ENCODE measurements around the gene NFIB. TPM values are rescaled to one million over a fixed set of nuclear protein-coding genes. Genes with fewer than 3 reads are reported as not detected.

Gene NFIB
- total and polyA plus RNA-seq, 8 donors = 6.7 to 624 (median 71.4) TPM

GRCh38 chr9:14311956-14312685 is 1.8 kb downstream of the NFIB start:
- WGBS, 5 donors = 11 to 22% (median 12%) methylated on average over 10 of the region's 10 CpGs
- Histone ChIP-seq H3K9me3 (no peaks in the 10 kb centered on the region), H3K36me3 (peaks cover 1 to 3% (median 2%) of the 10 kb centered on the region in 4 donors), H3K4me3 (peak overlapping the region; percentile 62 to 86 (median 76)), H3K27me3 (peaks cover 0 to 44% (median 10%) of the 10 kb centered on the region in 3 donors), H3K27ac (peak overlapping the region; percentile 48 to 99 (median 98)), H3K4me1 (peaks cover 21 to 56% (median 33%) of the 10 kb centered on the region in 4 donors)
- intact Hi-C loops (cut with DNase I; ENCODE audit: low total_unique reads) = no loop called here
- no peak for DNase-seq
- TF ChIP-seq EP300 (IDR thresholded peaks at IDR 0.05) = no peak

GRCh38 chr9:14311171-14311949 is 2.6 kb downstream of the NFIB start:
- no peak for TF ChIP-seq CTCF (IDR thresholded peaks at IDR 0.05)
- no peak for TF ChIP-seq POLR2AphosphoS5 (IDR thresholded peaks at IDR 0.05)
- TF ChIP-seq EP300 (IDR thresholded peaks at IDR 0.05) = no peak
- TF ChIP-seq POLR2A (IDR thresholded peaks at IDR 0.05) = no peak
- Histone ChIP-seq H3K27ac (peak overlapping the region in 4 of 5 donors; percentile 96 to 99 (median 98)), H3K27me3 (peaks cover 0 to 38% (median 10%) of the 10 kb centered on the region in 3 donors), H3K4me1 (peaks cover 13 to 56% (median 30%) of the 10 kb centered on the region in 4 donors), H3K4me3 (peak overlapping the region; percentile 62 to 86 (median 76)), H3K36me3 (peaks cover 3 to 11% (median 9%) of the 10 kb centered on the region in 4 donors), H3K9me3 (no peaks in the 10 kb centered on the region)
- WGBS, 5 donors = 10 to 37% (median 26%) methylated on average over 2 of the region's 2 CpGs
- intact Hi-C loops (cut with DNase I; ENCODE audit: low total_unique reads) = no loop called here
- no peak for DNase-seq

- Histone ChIP-seq H3K9me3 (no peaks in the 10 kb centered on the region), H3K4me1 (peaks cover 10 to 57% (median 29%) of the 10 kb centered on the region in 4 donors), H3K27me3 (peaks cover 0 to 31% (median 10%) of the 10 kb centered on the region in 3 donors), H3K36me3 (peaks cover 3 to 14% (median 10%) of the 10 kb centered on the region in 4 donors), H3K4me3 (peak overlapping the region; percentile 1 to 83 (median 66)), H3K27ac (peak overlapping the region in 4 of 5 donors; percentile 54 to 99 (median 83))
- intact Hi-C loops (cut with DNase I; ENCODE audit: low total_unique reads) = no loop called here
- 18 to 31% (median 28%) methylated on average over 2 of the region's 2 CpGs for WGBS, 5 donors
- TF ChIP-seq POLR2AphosphoS5 (IDR thresholded peaks at IDR 0.05) (no peak), EP300 (IDR thresholded peaks at IDR 0.05) (no peak), POLR2A (IDR thresholded peaks at IDR 0.05) (no peak), CTCF (IDR thresholded peaks at IDR 0.05) (no peak)
- no peak for DNase-seq
Observed at GRCh38 chr9:14310311-14310710, 3.6 kb downstream of the NFIB start.

GRCh38 chr9:14309403-14309802 is 4.5 kb downstream of the NFIB start:
- peaks cover 3 to 21% (median 10%) of the 10 kb centered on the region in 4 donors for H3K36me3 ChIP-seq
- peak overlapping the region; percentile 54 to 99 (median 73) for H3K27ac ChIP-seq
- 4 to 20% (median 15%) methylated on average over 2 of the region's 2 CpGs for WGBS, 5 donors
- H3K9me3 ChIP-seq = no peaks in the 10 kb centered on the region
- peak in 1 of 2 donors; percentile 82 for DNase-seq
- peaks cover 0 to 23% (median 4%) of the 10 kb centered on the region in 3 donors for H3K27me3 ChIP-seq
- H3K4me1 ChIP-seq = peaks cover 6 to 66% (median 35%) of the 10 kb centered on the region in 4 donors
- H3K4me3 ChIP-seq = peak overlapping the region; percentile 1 to 83 (median 66)
- peak in 2 of 3 donors; percentile 42 to 69 for TF ChIP-seq POLR2AphosphoS5 (IDR thresholded peaks at IDR 0.05)
- no peak for TF ChIP-seq POLR2A (IDR thresholded peaks at IDR 0.05)
- intact Hi-C loops (cut with DNase I; ENCODE audit: low total_unique reads) = no loop called here

- Histone ChIP-seq H3K9me3 (no peaks in the 10 kb centered on the region), H3K27me3 (peaks cover 0 to 17% (median 4%) of the 10 kb centered on the region in 3 donors), H3K4me3 (peak overlapping the region in 2 of 4 donors; percentile 62 to 70), H3K4me1 (peaks cover 6 to 68% (median 37%) of the 10 kb centered on the region in 4 donors), H3K36me3 (peaks cover 3 to 24% (median 10%) of the 10 kb centered on the region in 4 donors), H3K27ac (peak overlapping the region in 4 of 5 donors; percentile 54 to 99 (median 83))
- 26 to 48% (median 31%) methylated on average over 6 of the region's 6 CpGs for WGBS, 5 donors
- TF ChIP-seq EP300 (IDR thresholded peaks at IDR 0.05) (no peak), POLR2AphosphoS5 (IDR thresholded peaks at IDR 0.05) (no peak), CTCF (IDR thresholded peaks at IDR 0.05) (no peak), POLR2A (IDR thresholded peaks at IDR 0.05) (no peak)
- intact Hi-C loops (cut with DNase I; ENCODE audit: low total_unique reads) = no loop called here
- no peak for DNase-seq
Observed at GRCh38 chr9:14308853-14309145, 5.1 kb downstream of the NFIB start.

Data from stomach (tissue), 9 donors.